GM21390 (cell line): ENCODE results near the gene PBX1.

Experiments
- ATAC-seq: cut with Tn5 transposase; IDR thresholded peaks from one replicate; pipeline ENCODE4 v1.9.1; 2021; ENCODE audit not compliant: unreplicated experiment

The PBX1 gene

DNA sequence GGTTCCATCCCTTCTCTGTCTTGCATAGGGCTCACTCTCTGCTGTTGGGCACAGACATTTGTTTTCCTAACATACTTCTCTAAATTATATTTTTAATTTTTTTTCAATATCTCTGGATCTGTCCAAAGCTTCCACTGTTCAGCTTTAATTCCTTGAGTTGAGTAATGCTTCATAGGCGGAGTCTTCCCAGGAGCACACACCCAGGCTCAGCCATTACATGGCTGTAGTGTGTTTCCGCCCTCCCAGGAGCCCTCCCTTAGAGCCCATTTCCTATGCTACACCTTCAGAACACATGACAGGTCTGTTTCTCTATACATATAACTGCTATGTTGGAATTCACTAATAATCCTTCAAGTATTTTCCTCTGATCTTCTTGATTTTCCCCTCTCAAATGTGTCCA is 297.4 kb downstream of the PBX1 start:
- ATAC-seq = no peak

DNA sequence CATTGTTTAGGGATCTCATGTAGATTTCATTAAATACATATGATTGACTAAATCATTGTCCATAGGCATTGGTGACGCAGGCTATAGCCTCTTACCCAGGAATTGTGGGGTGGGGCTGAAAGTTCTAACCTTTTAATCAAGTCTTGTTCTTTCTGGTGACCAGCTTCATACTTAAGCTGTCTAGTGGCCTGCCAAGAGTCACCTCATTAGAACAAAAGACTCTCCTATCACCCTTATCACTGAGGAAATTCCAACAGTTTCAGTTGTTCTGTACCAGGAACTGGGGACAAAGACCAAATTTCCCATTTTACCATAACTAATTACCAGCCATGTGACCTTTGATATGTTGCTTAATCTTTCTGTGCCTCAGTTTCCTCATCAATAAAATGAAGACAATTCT is 298.5 kb downstream of the PBX1 start:
- ATAC-seq = no peak

DNA sequence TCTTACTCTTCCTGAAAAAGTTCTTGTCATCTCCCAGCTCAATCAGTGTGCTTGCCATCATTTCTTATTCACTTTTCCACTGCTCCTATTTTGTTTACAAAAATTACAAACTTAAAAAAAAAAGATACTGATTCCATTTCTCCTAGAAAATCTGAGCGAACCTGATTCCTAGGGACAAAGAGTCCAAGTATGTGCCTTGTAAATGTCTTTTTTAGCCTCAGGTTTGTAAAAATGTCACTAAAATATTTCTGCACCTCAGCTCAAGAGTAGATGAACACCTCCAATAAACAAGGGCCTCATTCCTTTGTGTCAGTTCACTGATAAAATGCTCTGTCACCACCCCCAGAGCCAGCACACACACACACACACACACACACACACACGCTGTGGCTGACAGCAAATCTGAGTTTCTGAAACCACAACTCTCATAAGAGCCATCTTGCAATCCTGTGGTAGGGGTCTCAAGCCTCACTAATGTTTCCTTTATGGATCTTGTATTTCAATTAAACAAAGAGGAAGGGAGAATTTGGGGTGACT is 299.2 kb downstream of the PBX1 start:
- no peak for ATAC-seq

DNA sequence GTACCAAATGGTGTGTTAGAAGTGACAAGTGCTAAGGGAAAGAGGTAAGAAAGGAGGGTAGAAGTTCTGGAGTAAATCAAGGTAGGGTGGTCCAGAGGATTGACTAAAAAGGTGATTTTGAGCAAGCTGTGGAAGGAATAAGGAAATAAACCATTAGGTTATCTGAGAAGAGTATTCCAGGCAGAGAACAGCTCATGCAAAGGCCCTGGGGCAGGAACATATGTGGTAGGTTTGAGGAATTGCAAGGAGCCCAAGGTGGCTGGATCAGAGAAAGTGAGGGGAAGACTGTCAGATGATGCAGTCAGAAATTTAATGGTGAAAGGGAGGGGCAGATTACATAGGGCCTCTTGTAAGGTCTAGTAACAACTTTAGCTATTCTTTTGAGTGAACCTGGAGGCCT is 302.6 kb downstream of the PBX1 start:
- ATAC-seq = no peak

DNA sequence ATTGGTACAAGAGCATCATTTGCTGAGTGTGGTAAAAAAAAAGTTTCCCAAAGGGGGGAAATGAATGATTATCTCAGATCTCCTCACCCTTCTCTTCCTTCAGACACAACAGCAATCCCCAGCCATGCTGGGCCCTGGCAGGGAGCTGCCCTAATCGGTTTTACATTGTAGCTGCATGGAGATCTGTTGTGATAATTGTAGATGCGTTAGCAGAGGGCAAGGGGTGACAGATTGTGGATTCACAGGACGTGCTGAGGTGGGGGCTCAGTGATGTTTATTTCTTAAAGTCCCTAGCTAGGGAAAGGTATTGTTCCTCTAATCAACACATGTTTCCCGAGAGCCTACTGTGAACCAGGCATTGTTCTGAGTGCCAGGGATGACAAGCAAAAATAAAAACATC is 304.1 kb downstream of the PBX1 start:
- no peak for ATAC-seq

DNA sequence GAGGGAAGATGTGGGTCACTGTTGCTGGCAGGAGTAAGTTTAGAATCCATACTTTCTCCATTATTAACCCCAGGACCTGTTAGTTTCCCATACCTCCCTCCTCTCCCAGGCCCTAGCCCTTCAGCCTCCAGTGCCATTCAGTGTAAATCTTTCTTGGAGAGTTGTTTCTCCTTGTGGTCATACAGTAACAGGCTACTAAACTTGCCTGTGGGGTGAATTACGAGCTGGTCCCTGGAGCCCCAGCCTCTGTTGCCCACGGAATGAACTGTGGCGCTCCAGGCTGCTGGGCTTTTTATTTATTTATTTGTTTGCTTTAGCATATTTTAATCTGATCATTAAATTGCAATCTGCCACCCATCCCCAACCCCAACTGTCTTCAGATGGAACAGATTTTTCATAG is 305.2 kb downstream of the PBX1 start:
- no peak for ATAC-seq

DNA sequence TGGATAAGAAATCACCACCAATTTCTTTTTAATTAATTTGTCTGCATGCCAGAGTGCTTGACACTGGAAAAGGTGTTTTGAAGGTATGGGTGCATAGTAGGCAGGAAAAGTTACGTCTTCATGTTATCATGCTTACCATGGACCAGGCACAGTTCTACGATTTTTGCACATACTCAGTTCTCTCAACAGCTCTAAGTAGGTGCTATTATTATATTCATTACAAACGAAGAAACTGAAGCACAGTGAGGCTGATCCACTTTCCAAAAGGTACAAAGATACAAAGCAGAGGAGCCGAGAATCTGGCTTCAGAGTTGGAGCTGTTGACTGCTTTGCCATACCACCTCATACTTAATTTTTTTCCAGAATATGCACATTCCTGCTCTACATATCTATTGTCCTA is 306.4 kb downstream of the PBX1 start:
- ATAC-seq = no peak

DNA sequence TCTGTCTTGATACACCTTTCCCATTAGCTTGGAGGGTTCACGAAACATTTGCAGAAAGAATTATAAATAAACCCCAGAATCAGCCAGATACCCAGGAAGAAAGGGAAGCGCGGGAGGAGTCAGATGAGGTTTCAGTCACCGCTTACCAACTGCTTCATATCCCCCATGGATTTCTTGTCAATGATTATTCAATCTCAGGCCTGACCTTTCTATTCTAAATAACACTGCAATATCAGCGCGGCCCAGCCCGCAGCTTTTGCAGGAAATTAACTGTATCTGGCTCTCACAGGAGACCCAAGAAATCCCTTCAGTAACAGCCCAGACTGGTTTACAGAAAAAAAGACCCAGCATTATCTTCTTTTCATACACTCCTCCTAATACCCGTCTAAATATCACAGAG is 308.6 kb downstream of the PBX1 start:
- ATAC-seq = no peak

DNA sequence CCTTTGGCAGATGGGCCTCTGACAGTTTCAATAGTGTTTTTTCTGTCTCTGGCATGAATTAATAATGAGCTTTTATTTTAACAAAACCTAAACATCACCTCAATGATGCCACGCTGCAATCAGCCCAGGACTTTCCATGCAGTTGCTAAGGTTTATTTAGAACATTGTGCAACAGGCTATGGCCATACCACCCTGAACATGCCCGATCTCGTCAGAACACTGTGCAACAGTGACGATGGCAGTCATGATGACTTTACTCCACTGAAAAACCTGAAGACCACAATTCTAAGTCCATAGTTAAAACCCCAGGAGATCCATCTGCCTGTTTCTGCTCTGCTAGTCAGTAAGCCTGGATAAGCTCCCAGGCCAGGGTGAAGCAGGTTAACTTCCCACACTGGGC is 310.0 kb downstream of the PBX1 start:
- ATAC-seq = no peak

DNA sequence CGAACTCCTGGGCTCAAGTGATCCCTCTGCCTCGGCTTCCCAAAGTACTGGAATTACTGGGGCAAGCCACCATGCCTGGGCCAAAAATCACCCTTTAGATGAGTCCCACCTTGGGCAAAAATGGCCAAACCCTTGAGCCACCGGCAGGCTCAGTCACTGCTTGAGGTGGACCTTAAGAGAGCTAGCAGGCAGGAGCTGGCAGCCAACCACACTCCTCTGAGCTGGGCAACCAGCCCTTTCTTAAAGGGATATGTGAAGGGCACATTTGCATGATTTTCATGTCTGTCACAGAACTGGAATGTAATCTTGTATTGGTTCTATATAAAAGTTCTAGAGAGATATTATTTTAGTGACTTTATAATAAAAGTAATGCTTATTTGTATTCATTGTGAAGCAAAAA is 316.5 kb downstream of the PBX1 start:
- no peak for ATAC-seq

DNA sequence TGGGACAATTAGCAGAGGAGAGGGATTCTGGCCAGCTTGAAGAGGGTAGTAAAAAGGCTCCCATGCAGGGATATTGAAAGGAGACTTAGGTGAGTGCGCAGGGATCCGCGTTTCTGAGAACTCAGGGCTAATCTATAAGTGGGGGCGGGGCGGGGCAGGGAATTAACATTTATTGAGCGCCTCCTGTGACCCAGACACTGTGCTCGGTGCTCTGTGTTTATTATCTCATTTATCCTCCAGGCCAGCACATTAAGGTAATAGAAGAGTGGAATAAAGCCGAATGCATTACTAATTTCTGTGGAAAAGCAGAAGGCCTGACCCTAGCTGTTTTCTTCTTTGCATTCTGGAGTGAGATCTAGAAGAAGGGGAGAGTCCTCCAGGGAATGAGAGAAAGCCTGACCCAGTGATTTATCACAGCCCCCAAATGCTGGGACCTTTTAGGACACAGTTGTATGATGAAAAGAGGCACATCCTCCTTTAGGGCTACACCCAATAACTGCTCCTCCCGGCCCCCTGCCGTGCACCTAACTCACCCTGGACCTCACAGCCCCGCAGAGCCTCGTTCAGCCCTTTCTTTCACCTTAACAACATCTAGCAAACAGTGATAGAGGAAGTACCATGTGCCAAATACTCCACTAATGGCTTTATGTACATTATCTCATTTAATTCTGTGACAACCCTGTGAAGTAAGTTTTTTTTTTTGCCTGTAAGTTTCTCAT is 317.6 kb downstream of the PBX1 start:
- no peak for ATAC-seq

DNA sequence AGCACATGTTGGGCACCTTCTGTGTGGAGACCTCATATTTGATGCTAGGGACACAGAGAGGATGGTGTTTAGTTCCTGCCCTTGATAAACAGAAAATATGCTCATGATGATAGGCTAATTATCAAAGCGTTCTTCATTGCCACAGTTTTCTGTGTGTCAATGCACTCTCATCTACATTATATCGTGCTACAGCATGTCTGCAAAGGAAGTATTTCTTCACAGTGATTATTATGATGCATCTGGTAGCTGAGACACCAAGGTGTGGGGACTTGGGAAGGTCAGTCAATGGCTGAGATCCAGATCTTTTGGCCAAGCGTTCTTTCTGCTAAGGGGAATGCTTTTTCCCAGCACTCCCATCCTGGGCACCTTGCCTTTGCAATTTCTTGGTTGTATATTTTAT is 321.2 kb downstream of the PBX1 start:
- no peak for ATAC-seq

DNA sequence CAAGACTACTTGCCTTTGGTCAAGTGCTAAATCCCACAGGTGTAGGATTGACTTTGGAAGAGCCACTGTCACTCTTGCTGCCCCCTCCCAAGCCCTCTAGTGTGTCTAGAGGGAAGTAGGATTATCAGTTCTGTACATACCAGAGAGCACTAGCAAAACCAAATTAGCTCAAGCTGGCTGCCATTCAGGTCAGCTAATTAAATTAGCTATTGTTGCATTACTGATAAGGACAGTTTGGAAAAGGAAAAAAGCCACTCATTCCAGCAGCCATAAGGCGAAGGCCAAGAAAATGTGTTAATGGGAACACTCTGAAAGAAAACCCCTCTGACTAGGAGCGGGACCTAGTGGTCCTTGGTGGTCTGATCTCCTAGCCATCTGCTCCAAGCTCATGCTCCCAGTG is 321.7 kb downstream of the PBX1 start:
- no peak for ATAC-seq

DNA sequence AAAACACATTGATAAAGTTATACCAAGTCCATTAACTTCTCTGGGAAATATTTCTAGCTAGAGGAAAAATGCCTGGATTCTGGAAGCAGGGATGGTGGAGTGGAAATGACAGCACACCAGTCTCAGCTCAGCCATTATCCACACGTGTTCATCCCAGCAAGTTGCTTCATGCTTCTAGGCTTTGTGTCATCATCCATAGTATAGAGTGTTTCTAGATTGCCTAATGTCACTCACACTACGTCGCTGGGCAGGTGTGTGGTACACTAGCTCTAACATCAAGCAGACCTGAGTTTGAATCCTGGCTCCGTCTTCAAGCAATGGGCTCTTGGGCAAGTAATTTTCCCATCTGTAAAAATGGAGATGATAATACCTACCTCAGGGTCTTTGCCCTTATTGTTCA is 326.3 kb downstream of the PBX1 start:
- no peak for ATAC-seq

DNA sequence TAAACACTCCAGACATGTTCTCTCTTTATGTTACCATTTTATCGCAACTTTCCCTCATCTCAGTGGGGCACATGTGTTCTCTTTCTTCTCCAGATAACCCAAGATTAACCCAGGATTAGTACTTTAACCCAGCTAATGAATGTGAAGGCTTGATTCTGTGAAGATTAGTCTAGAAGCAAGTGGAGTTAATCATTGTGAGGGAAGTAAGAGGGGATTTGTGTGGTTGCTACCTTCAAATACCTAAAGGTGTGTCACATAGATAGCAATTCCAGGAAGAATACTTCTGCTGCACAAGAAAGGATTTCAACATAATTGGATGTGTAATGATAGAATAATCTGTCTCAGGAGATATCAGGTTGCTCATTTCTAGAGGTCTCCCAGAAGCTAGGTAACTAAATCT is 327.1 kb downstream of the PBX1 start:
- ATAC-seq = no peak

DNA sequence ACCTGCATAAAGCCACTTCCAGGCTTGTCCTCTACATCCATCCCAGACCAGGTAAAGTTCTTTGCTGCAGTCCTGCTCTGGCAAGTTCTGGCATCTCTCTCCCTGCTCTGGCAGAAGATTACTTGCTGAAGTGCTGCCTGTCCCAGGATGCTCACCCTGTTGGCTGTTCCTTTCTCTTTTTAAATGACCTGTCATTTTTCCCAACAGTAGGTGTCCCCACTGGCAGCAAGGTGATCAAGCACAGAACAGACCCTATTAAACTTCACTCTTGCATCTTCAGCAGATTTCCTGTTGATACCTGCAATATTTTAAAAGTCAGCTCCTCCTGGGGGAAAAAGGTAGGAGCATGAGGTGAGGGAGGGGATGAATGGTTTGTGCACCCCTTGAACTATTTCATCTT is 332.6 kb downstream of the PBX1 start:
- ATAC-seq = no peak

DNA sequence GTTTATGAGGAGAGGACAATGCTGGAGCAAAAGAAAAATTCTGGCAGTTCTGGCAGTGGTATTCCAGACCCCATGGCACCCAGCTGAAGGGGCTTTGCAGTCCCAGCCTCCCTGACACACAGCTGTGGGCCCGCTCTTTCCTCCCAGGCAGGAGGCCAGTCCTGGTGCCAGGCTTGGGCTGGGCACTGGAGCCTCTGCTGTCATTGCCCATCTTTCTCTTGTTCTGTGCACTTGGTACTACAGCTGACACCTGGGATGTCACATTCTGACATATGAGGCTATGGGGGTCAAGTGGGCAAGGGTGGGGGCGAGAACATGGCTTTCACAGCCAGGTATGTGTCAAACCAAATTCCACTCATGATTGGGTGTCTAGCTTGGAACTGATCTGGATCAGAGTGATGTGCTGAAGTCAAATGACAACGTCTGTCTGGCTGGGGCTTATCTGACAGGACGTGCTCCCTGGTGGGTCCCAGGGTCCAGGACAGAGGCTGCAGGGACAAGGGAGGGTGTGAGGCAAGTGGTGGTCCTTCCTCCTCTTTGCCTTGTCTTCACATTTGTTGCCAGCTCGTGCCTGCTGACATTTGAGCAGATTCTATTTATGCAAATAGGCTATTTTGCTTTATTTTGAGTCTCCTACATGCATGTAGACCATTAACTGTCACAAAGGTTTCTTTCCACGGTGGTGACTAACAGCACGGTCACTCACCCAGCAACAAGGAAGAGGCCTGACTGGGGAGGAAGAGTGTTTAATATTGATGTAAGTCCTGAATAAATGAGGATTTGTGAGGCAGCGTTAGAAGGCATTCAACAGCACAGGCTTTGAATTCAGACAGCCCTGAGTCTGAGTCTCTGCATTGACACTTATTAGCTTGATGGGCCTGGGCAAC is 336.3 kb downstream of the PBX1 start:
- ATAC-seq = no peak

DNA sequence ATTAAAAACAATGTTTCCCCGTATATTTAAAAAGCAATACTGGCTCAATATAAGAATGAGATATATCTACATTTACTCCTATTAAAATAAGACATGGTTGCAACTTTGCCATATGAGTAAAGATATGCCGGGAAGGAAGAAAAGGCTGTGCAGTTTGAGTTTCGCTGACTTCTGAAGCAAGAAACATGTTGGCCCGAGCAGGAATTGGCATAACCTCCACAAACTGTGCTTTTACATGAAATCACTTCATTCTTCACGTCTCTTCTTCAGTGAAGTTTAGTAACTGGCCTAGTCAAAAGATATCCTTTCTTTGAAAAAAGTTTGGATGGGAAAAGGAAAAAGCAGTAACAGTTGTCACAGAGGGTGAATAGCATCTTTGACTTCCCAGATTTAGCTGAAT is 342.0 kb downstream of the PBX1 start:
- ATAC-seq = no peak
